Left ventricle myocardium superior (tissue), 1 donor: ENCODE measurements around the gene CRAT. TPM values are rescaled to one million over a fixed set of nuclear protein-coding genes. Genes with fewer than 3 reads are reported as not detected.

ENCODE experiments used
- total RNA-seq: library from RNA; stranded (reverse); fragmentation: NEBNext Ultra II Directional; extraction: Animal tissue kit (Norgen Biotek cat#: 25700); gene quantifications from one replicate; pipeline ENCODE4 v1.2.1, GENCODE V29; 2021
- donor health status: DM: no; HTN: yes; CAD: no; lungs with severe emphysema.

The CRAT gene
- total RNA-seq, 1 donor from 2014 or later, result 94.6 TPM

Other genes starting within 250 kb of the CRAT start
- 16.6 TPM for gene KYAT1, start 228.8 kb downstream of the CRAT start, total RNA-seq
- 21.6 TPM for gene LRRC8A, start 228.7 kb downstream of the CRAT start, total RNA-seq
- 39.7 TPM for gene PHYHD1, start 189.8 kb downstream of the CRAT start, total RNA-seq
- gene DOLK, start 163.2 kb downstream of the CRAT start, total RNA-seq, result 8.0 TPM
- 17.4 TPM for gene NUP188, start 163.1 kb downstream of the CRAT start, total RNA-seq
- gene SH3GLB2, start 82.5 kb downstream of the CRAT start, total RNA-seq, result 35.3 TPM
- gene MIGA2, start 74.2 kb downstream of the CRAT start, total RNA-seq, result 39.0 TPM
- 5.2 TPM for gene DOLPP1, start 29.7 kb downstream of the CRAT start, total RNA-seq
- 186 TPM for gene PTPA, start 622 bp upstream of the CRAT start, total RNA-seq
- gene IER5L, start 67.5 kb upstream of the CRAT start, total RNA-seq, result 3.5 TPM